ENCODE measurements around the gene MZT2B. TPM values are rescaled to one million over a fixed set of nuclear protein-coding genes. Genes with fewer than 3 reads are reported as not detected.
"Not testable (repeated sequence)": the region's sequence is repeated elsewhere in the genome, so short reads cannot be mapped to it uniquely, and the experiment has no call there.

MZT2B gene
- total RNA-seq, 1 donor from 2014 or later, result 172 TPM

GRCh38 chr2:130169896-130170295 is 12.2 kb upstream of the MZT2B start:
- DNase-seq (ENCODE audit: low spot score), result no peak

GRCh38 chr2:130174866-130175265 is 7.2 kb upstream of the MZT2B start:
- not testable (repeated sequence) for DNase-seq (ENCODE audit: low spot score)

- not testable (repeated sequence) for DNase-seq (ENCODE audit: low spot score)
Measured at GRCh38 chr2:130180404-130181324, 1.4 kb upstream of the MZT2B start.

GRCh38 chr2:130181325-130181879 is 660 bp upstream of the MZT2B start, which contains the start of gene SMPD4:
Gene SMPD4, minus strand, starts transcription at chr2:130181602. Its CDS starts 5,010 bp downstream, at chr2:130176592.
- DNase-seq (ENCODE audit: low spot score), result peak; percentile 99

GRCh38 chr2:130182826-130183511 is 907 bp downstream of the MZT2B start:
- DNase-seq (ENCODE audit: low spot score), result peak; percentile 11

- peak; percentile 69 for DNase-seq (ENCODE audit: low spot score)
Measured at GRCh38 chr2:130183512-130184373, 1.7 kb downstream of the MZT2B start.

GRCh38 chr2:130185436-130185835 is 3.4 kb downstream of the MZT2B start:
- DNase-seq (ENCODE audit: low spot score), result no peak

- DNase-seq (ENCODE audit: low spot score), result no peak
Measured at GRCh38 chr2:130185896-130186295, 3.8 kb downstream of the MZT2B start.

GRCh38 chr2:130186391-130186790 is 4.3 kb downstream of the MZT2B start:
- no peak for DNase-seq (ENCODE audit: low spot score)

GRCh38 chr2:130187268-130187667 is 5.2 kb downstream of the MZT2B start:
- no peak for DNase-seq (ENCODE audit: low spot score)

GRCh38 chr2:130187859-130188792 is 6.1 kb downstream of the MZT2B start:
- DNase-seq (ENCODE audit: low spot score), result not testable (repeated sequence)

- not testable (repeated sequence) for DNase-seq (ENCODE audit: low spot score)
Measured at GRCh38 chr2:130188958-130189357, 6.9 kb downstream of the MZT2B start.

- DNase-seq (ENCODE audit: low spot score), result no peak
Measured at GRCh38 chr2:130190237-130190636, 8.2 kb downstream of the MZT2B start.

- not testable (repeated sequence) for DNase-seq (ENCODE audit: low spot score)
Measured at GRCh38 chr2:130191319-130191718, 9.3 kb downstream of the MZT2B start.

- not testable (repeated sequence) for DNase-seq (ENCODE audit: low spot score)
Measured at GRCh38 chr2:130192451-130192850, 10.4 kb downstream of the MZT2B start.

- DNase-seq (ENCODE audit: low spot score), result not testable (repeated sequence)
Measured at GRCh38 chr2:130193824-130194223, 11.8 kb downstream of the MZT2B start.

GRCh38 chr2:130195089-130195635 is 13.1 kb downstream of the MZT2B start:
- not testable (repeated sequence) for DNase-seq (ENCODE audit: low spot score)

- DNase-seq (ENCODE audit: low spot score), result not testable (repeated sequence)
Measured at GRCh38 chr2:130196052-130196451, 14.0 kb downstream of the MZT2B start.

GRCh38 chr2:130198343-130198742 is 16.3 kb downstream of the MZT2B start, which contains the start of gene TUBA3E:
Gene TUBA3E, minus strand, starts transcription at chr2:130198439. Its CDS starts 79 bp downstream, at chr2:130198360.
- no peak for DNase-seq (ENCODE audit: low spot score)

GRCh38 chr2:130202518-130202917 is 20.5 kb downstream of the MZT2B start:
- DNase-seq (ENCODE audit: low spot score), result not testable (repeated sequence)
